HepG2 (cell line): ENCODE measurements around the gene CD68. TPM values are rescaled to one million over a fixed set of nuclear protein-coding genes. Genes with fewer than 3 reads are reported as not detected.

ENCODE experiments used
- ATAC-seq: fragments of 200-7000 bp; cut with Tn5 transposase; 3 replicates; pipeline ENCODE4 v1.9.1; 2020; ENCODE audit warnings: mild to moderate bottlenecking, moderate library complexity
- BruUV-seq: library from RNA; stranded (reverse); fragments of 400-500 nt; replicated peaks from 2 replicates; lab custom pipeline; 2021; lab: Mats Ljungman, UMichigan
- CTCF ChIA-PET: fragments of 300-600 bp; formaldehyde crosslinking; extraction: SDS; loops from one replicate; lab custom pipeline; 2021; ENCODE audit warnings: low total read pairs, inconsistent platforms, low intra/inter-chr PET ratio; lab: Yijun Ruan, JAX
- POLR2A ChIA-PET: fragments of 350-600 bp; sonication (Branson Sonifier 250); formaldehyde crosslinking; loops from one replicate; lab custom pipeline; 2020; ENCODE audit warnings: antibody characterized with exemption, inconsistent platforms; lab: Yijun Ruan, JAX
- DNase-seq: peaks from one replicate; pipeline ENCODE4 v3.0.0-alpha.2; 2015; ENCODE audit warnings: low spot score
- FAIRE-seq: peaks from 3 replicates; lab custom pipeline; 2011; peaks lifted over from hg19 to GRCh38; lab: Jason Lieb, UNC
- H2AFZ ChIP-seq: one replicate; pipeline ENCODE4 v1.6.1; 2011; ENCODE audit warnings: low read length, inconsistent platforms
- H3K27ac ChIP-seq: fragments of 300-600 bp; 3 replicates; pipeline ENCODE4 v1.8.0; 2011; ENCODE audit warnings: mixed run types, mild to moderate bottlenecking, mixed read lengths, low read length, inconsistent platforms; ENCODE audit not compliant: insufficient read depth; ENCODE audit errors: extremely low read length
- H3K27me3 ChIP-seq, 2 experiments: fragments of 200-600 bp in 1 of 2; 2 replicates in 1 of 2; 3 replicates in 1 of 2; pipeline versions ENCODE4 v1.6.0 to v1.8.0; 2011; ENCODE audit warnings: low read length in 2 of 2, mild to moderate bottlenecking in 2 of 2, moderate library complexity in 2 of 2, inconsistent platforms in 1 of 2; ENCODE audit not compliant: insufficient read depth in 2 of 2, control insufficient read depth in 1 of 2
- H3K36me3 ChIP-seq, 2 experiments: fragments of 200-600 bp in 1 of 2; replicated peaks in 1 of 2; 2 replicates in 1 of 2; 3 replicates in 1 of 2; pipeline versions ENCODE4 v1.5.1 to v1.8.0; 2011; ENCODE audit warnings: low read length in 2 of 2, inconsistent platforms in 1 of 2; ENCODE audit not compliant: insufficient read depth in 2 of 2, control insufficient read depth in 1 of 2
- H3K4me1 ChIP-seq: 2 replicates; pipeline ENCODE4 v1.5.1; 2012; ENCODE audit warnings: low read length, inconsistent platforms; ENCODE audit not compliant: insufficient read depth
- H3K4me2 ChIP-seq: 2 replicates; pipeline ENCODE4 v1.6.0; 2011; ENCODE audit warnings: low read depth, low read length, inconsistent platforms
- H3K4me3 ChIP-seq, 3 experiments: fragments of 200-600 bp in 1 of 3; sonication (generic), shearing (Covaris generic) in 1 of 3; replicated peaks in 1 of 3; 2 replicates each; pipeline ENCODE4 v1.5.1; 2011 to 2016; ENCODE audit warnings: low read length in 3 of 3, inconsistent platforms in 2 of 3, low read depth in 2 of 3, mild to moderate bottlenecking in 2 of 3, control low read depth in 1 of 3, mixed read lengths in 1 of 3; ENCODE audit not compliant: insufficient read depth in 1 of 3
- H3K79me2 ChIP-seq: one replicate; pipeline ENCODE4 v1.6.1; 2011; ENCODE audit warnings: low read length, inconsistent platforms; ENCODE audit not compliant: insufficient read depth
- H3K9ac ChIP-seq: 2 replicates; pipeline ENCODE4 v1.6.0; 2011; ENCODE audit warnings: mild to moderate bottlenecking, low read depth, low read length, inconsistent platforms; ENCODE audit not compliant: insufficient read depth
- H3K9me3 ChIP-seq: 2 replicates; pipeline ENCODE4 v1.5.1; 2012; ENCODE audit warnings: mild to moderate bottlenecking, low read length
- H4K20me1 ChIP-seq: 2 replicates; pipeline ENCODE4 v1.6.0; 2011; ENCODE audit warnings: inconsistent platforms, mild to moderate bottlenecking, low read length, moderate library complexity; ENCODE audit not compliant: insufficient read depth
- FOXP1 ChIP-seq, 2 experiments: fragments of 450-650 bp in 1 of 2; IDR thresholded peaks; 2 replicates each; pipeline ENCODE4 v1.6.1; 2017 to 2018; ENCODE audit warnings: antibody characterized with exemption in 1 of 2
- GATAD2A ChIP-seq: IDR thresholded peaks from 2 replicates; pipeline ENCODE4 v1.6.1; 2016
- HIVEP1 ChIP-seq: sonication (generic); formaldehyde crosslinking; IDR thresholded peaks from 2 replicates; pipeline ENCODE4 v1.4.0; 2020; ENCODE audit warnings: mild to moderate bottlenecking, missing genetic modification reagents
- HOXA5 ChIP-seq: sonication (generic); formaldehyde crosslinking; IDR thresholded peaks from 2 replicates; pipeline ENCODE4 v1.4.0; 2020; ENCODE audit warnings: missing genetic modification reagents
- MEIS2 ChIP-seq: sonication (generic); formaldehyde crosslinking; IDR thresholded peaks from 2 replicates; pipeline ENCODE4 v1.9.0; 2021; ENCODE audit warnings: mild to moderate bottlenecking, missing genetic modification reagents
- MTA1 ChIP-seq: sonication (generic); formaldehyde crosslinking; IDR thresholded peaks from 2 replicates; pipeline ENCODE4 v1.4.0; 2020; ENCODE audit warnings: missing genetic modification reagents, mild to moderate bottlenecking, borderline replicate concordance
- NFATC3 ChIP-seq: sonication (generic); formaldehyde crosslinking; IDR thresholded peaks from 2 replicates; pipeline ENCODE4 v1.5.1; 2020; ENCODE audit warnings: mild to moderate bottlenecking, missing genetic modification reagents
- TAF15 ChIP-seq: fragments of 200-400 bp; formaldehyde crosslinking; IDR thresholded peaks from one replicate; pipeline ENCODE4 v1.6.1; 2018; ENCODE audit warnings: mild to moderate bottlenecking, low read depth, low read length; ENCODE audit not compliant: poor library complexity, severe bottlenecking
- ZBTB1 ChIP-seq: sonication (generic); formaldehyde crosslinking; IDR thresholded peaks from 2 replicates; pipeline ENCODE4 v1.4.0; 2020; ENCODE audit warnings: missing genetic modification reagents, borderline replicate concordance
- ZFAT ChIP-seq: sonication (generic); formaldehyde crosslinking; conservative IDR thresholded peaks from 2 replicates; pipeline ENCODE4 v1.8.1; 2023; ENCODE audit warnings: missing genetic modification reagents, inconsistent platforms
- ZFX ChIP-seq: sonication (generic); formaldehyde crosslinking; IDR thresholded peaks from 2 replicates; pipeline ENCODE4 v1.4.0; 2020; ENCODE audit warnings: mild to moderate bottlenecking, low read depth, missing genetic modification reagents, moderate library complexity
- ZNF234 ChIP-seq: sonication (generic); formaldehyde crosslinking; conservative IDR thresholded peaks from 2 replicates; pipeline ENCODE4 v1.5.1; 2020; ENCODE audit warnings: mild to moderate bottlenecking, missing genetic modification reagents
- ZNF251 ChIP-seq: sonication (generic); formaldehyde crosslinking; IDR thresholded peaks from 2 replicates; pipeline ENCODE4 v1.9.0; 2021; ENCODE audit warnings: mild to moderate bottlenecking, missing genetic modification reagents
- ZNF652 ChIP-seq: IDR thresholded peaks from 2 replicates; pipeline ENCODE4 v1.6.1; 2016; ENCODE audit warnings: low read depth, borderline replicate concordance
- WGBS: methylation state at CpG from one replicate; pipeline ENCODE4 v1.1.6; 2017; ENCODE audit warnings: low lambda C conversion rate; 5-methylcytosine and 5-hydroxymethylcytosine counted together
- in situ Hi-C: cut with HindIII; loops from 2 replicates; pipeline ENCODE4 v1.10.0; 2017; ENCODE audit warnings: low pct_unique_long_range_greater_than_20kb; ENCODE audit not compliant: extremely low pct_ligation_motif_present
- intact Hi-C: fragments of 100-400 bp; cut with micrococcal nuclease; formaldehyde crosslinking; loops from one replicate; pipeline ENCODE4 v1.10.0; 2022; ENCODE audit not compliant: unreplicated experiment
- polyA plus RNA-seq, 8 experiments: library from polyadenylated mRNA; depleted of rRNA in 3 of 8; stranded (reverse) in 7 of 8; unstranded in 1 of 8; fragments of >200 nt; fragmentation: Illumina TruSeq in 4 of 8; extraction: Trizol in 4 of 8; gene quantifications; 2 replicates each; pipeline versions ENCODE4 v1.2.1 to v1.2.3, GENCODE V29; 2011 to 2016; ENCODE audit warnings: low read depth in 4 of 8, missing spikeins in 1 of 8, mixed read lengths in 1 of 8; ENCODE audit not compliant: insufficient read depth in 1 of 8
- total RNA-seq, 5 experiments: library from RNA; depleted of rRNA; stranded (reverse); fragments of >200 nt; fragmentation: Illumina TruSeq; extraction: Trizol; gene quantifications; 2 replicates each; pipeline ENCODE4 v1.2.3, GENCODE V29; 2016; ENCODE audit warnings: low read depth in 1 of 5

Gene CD68
- total and polyA plus RNA-seq, 2 of the 13 experiments (the other 11 are each of a cell fraction or from before 2014, with no cell fraction given): 10.3 to 104 TPM

- Histone ChIP-seq H3K27ac (no peak overlapping the region), H3K9me3 (peaks cover 15% of the 10 kb centered on the region), H4K20me1 (no peaks in the 10 kb centered on the region), H3K4me2 (no peak overlapping the region), H3K79me2 (no peaks in the 10 kb centered on the region), H3K27me3 (peaks cover 0 to 8% of the 10 kb centered on the region in 2 experiments; a peak in 3 of 5 replicates), H3K4me3 (no peak overlapping the region), H2AFZ (no peak overlapping the region), H3K4me1 (peaks cover 49% of the 10 kb centered on the region), H3K9ac (no peak overlapping the region), H3K36me3 (no peaks in the 10 kb centered on the region)
- no peak for TF ChIP-seq MEIS2
- TF ChIP-seq ZFAT (CRISPR knock-in tag): no peak
- no peak for TF ChIP-seq HIVEP1 (CRISPR knock-in tag)
- TF ChIP-seq TAF15: no peak
- TF ChIP-seq NFATC3: no peak
- no peak for TF ChIP-seq HOXA5 (CRISPR knock-in tag)
- no TSS peak for BruUV-seq
- DNase-seq: no peak
- ChIA-PET POLR2A (interaction anchor here (1.0 kb wide), 1 partner anchor 21 kb away, joined by 3 read pairs; no protein-coding TSS in a partner anchor), CTCF (no interaction called here)
- intact Hi-C loops: loop anchor here (2.0 kb wide), 1 partner anchor 14 kb away; no protein-coding TSS in a partner anchor
- WGBS: 41% methylated on average over 11 of the region's 11 CpGs
- FAIRE-seq: no peak
- in situ Hi-C loops: no loop called here
- ATAC-seq: no peak
Observed at GRCh38 chr17:7538891-7539545, 40.4 kb upstream of the CD68 start.

GRCh38 chr17:7541074-7541621 lies 38.3 kb upstream of the CD68 start:
- Histone ChIP-seq H3K4me2 (no peak overlapping the region), H3K79me2 (no peaks in the 10 kb centered on the region), H3K9me3 (peaks cover 15% of the 10 kb centered on the region), H3K4me1 (peaks cover 52% of the 10 kb centered on the region), H3K36me3 (no peaks in the 10 kb centered on the region), H3K27ac (no peak overlapping the region), H3K4me3 (no peak overlapping the region), H4K20me1 (no peaks in the 10 kb centered on the region), H3K9ac (no peak overlapping the region), H3K27me3 (peaks cover 0 to 10% of the 10 kb centered on the region in 2 experiments; a peak in 4 of 5 replicates), H2AFZ (no peak overlapping the region)
- DNase-seq: no peak
- no peak for FAIRE-seq
- in situ Hi-C loops (no loop called here), intact Hi-C loops (no loop called here)
- POLR2A ChIA-PET: interaction anchor here (1.5 kb wide), 1 partner anchor 17 kb away, joined by 3 read pairs; the partner anchor contains the start of gene TNFSF13
- no TSS peak for BruUV-seq
- TF ChIP-seq GATAD2A (CRISPR knock-in tag) (0 out of 2 replicates have a peak, but pooled peaks have one; percentile 27), MTA1 (CRISPR knock-in tag) (no peak), ZNF251 (CRISPR knock-in tag) (no peak), ZNF234 (no peak), ZNF652 (CRISPR knock-in tag) (peak; percentile 81), ZFX (CRISPR knock-in tag) (no peak), ZBTB1 (CRISPR knock-in tag) (0 out of 2 replicates have a peak, but pooled peaks have one; percentile 49), FOXP1 (IDR thresholded peaks at IDR 0.05) (no peak), FOXP1 (CRISPR knock-in tag; IDR thresholded peaks at IDR 0.05) (peak; percentile 63)
- ATAC-seq: peak; percentile 57
- CTCF ChIA-PET: no interaction called here
- 40% methylated on average over 9 of the region's 9 CpGs for WGBS
